Hematopoietic multipotent progenitor cell treated with erythropoietin and hydrocortisone succinate and interleukin-3 and kit ligand, for 6 days (in vitro differentiated cells): ENCODE data around the gene LGI4.

Experiments
- DNase-seq: peaks from one replicate; pipeline ENCODE4 v3.0.0-alpha.2; 2015

The LGI4 gene

DNA sequence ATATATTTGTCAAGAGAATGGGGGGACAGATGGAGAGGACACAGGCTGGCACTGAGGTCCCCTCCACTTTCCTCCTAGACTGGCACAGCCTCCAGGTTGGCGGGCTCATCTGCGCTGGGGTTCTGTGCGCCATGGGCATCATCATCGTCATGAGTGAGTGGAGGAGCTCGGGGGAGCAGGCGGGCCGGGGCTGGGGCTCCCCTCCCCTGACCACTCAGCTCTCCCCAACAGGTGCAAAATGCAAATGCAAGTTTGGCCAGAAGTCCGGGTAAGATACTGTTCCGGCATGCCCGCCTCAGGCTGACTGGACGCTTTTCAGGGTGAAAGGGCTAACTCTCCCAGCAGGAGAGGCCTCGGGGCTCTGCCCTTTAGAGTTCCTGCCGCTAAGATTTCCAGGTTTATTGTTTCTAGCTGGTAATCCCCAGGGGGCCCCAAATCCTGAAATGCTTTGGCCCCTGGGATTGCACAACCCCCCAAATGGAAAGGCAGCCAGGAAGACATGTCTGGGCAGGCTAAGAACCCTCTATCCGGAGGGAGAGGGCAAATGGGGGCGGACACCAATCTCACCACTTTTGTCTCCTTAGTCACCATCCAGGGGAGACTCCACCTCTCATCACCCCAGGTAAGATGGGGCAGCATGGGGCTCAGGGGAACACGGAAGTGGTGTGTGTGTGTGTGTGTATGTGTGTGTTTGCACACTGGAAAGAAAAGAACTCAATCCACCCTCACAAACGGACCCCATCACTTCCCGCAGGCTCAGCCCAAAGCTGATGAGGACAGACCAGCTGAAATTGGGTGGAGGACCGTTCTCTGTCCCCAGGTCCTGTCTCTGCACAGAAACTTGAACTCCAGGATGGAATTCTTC, 11.9 kb downstream of the LGI4 start:
- DNase-seq: no peak

DNA sequence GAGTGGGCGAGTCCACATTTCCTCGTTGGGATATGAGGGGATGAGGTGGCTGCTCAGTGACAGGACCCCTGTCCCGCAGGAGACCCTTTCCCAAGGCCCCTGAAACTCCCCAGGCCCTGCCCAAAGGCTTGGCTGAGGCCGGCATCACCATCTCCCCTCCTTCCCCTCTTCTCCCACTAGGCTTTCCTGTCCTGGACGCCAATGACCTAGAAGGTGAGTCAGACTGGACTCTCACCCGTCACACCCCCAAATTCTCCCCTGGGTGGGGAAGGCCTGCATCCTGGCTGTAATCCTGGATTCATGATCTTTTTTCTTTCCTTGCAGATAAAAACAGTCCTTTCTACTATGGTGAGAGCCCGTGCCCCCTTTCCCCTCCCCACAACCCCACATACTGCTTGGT, 14.0 kb downstream of the LGI4 start:
- DNase-seq: no peak

DNA sequence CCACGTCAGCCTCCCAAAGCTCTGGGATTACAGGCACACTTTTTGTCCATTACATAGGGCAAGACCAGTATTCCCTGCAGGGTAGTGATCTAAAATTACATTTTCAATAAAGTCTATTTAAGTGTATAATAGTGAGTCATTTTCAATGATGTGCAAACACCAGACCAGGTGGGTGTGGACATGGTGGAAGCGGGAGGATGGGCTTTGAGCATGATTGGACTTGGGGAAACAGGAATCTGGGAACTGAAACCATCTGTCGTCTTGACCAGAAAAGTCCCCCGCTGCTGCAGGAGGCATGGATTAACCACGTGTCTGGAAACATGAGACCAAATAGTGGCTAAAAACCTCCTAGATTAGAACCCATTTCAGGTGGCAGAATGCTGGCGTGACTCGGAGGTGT, 14.4 kb downstream of the LGI4 start:
- DNase-seq: no peak

DNA sequence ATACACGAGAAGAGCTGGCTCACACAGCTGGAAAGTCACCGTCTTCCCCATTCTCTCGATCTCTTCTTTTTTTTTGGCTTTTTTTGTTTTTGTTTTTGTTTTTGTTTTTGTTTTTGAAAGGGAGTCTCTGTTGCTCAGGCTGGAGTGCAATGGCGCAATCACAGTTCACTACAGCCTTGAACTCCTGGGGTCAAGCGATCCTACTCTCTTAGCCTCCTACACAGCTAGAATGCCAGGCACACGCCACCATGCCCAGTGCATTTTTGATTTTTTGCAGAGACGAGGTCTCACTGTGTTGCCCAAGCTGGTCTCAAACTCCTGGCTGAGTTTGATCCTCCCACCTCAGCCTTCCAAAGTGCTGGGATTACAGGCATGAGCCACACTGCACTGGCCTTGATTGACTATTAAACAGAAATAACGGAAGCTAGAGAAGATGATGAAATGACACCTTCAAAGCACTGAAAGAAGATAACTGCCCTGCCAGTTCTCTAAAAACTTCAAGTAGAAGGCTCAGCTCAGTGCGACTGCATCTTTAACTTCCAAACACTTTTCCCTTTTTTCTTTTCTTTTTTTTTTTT, 15.2 kb downstream of the LGI4 start:
- no peak for DNase-seq

DNA sequence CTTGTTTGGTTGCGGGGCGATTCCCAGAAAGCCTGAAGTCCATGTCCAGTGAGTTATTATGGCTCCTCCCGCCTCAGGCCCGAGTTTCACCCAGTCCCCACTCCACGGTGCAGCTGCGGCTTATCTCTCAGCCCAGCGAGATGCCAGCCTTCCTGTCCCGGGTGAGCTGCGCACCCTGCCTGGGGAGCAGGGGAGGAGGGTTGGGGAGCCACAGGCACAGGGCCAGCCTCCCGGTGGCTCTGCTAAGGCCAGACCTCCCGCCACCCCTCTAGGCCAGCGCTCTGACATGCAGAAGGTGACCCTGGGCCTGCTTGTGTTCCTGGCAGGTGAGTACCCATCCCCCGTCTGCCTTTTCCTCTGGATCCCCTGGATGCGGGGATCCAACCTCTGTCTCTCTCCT, 15.8 kb downstream of the LGI4 start:
- peak; percentile 84 for DNase-seq

DNA sequence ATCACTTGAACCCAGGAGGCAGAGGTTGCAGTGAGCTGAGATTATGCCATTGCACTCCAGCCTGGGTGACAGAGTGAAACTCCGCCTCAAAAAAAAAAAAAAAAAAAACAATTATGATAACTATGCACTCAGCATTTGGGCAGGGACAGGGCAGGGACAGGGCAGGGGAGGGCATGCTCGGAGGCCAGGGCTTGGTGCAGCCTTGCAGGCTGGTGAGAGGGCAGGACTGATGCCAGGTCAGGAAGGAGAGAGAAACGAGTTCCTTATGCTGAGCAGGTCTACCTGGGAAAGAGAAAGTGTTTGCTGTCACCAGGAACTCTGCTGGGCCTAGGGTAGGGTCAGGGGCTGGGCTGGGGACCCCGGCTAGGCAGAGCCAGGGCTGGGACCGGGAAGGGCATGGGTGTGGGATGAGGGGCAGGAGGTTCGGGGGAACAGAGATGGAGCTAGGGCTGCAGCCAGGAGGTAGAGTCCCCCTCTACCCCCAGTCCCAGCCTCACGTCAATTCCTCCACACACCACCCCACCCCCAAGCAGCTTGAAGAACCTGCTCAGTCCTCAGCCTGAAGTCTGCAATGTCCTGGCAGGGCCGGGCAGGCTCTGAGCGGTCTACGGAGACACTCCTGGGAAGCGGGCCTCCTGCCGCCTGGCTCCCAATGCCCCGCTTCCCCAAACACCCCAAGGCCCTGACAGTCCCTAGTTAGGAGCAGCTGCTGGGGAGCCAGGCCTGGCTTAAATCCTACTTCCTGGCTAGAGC, 16.4 kb downstream of the LGI4 start:
- DNase-seq: peak; percentile 71

DNA sequence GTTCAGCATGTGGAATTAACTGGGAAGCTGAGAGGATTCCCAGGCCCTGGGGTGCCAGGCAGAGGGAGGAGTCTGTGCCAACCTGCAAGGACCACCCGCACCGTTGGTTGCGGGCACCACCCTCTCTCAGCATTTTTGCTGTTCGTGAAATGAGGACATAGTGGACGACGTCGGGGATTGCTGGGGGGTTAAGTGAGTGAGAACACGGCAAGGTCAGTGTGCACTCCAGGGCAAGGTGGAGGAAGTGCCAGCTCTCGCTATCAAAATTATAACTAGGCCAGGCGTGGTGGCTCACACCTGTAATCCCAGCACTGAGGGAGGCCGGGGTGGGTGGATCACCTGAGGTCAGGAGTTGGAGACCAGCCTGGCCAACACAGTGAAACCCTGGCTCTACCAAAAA, 17.1 kb downstream of the LGI4 start:
- no peak for DNase-seq

DNA sequence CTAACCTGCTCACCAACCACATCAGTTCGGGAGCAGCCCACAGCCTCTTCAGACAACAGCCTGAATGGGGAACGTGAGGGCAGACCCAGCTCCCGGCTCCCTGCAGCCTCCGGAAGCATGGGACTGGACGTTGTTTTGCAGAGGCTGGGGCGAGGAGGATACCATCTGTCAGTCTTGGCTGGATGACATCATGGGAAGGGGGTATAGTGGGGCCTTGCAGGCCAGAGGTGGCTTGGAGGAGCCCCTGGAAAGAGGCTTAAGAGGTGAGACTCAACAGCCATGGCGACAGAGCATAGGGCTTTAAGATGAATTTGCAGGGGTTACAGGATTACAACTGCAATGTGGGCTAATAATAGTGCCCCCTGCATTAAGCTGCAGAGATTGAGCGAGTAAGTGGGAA, 17.7 kb downstream of the LGI4 start:
- DNase-seq: no peak

DNA sequence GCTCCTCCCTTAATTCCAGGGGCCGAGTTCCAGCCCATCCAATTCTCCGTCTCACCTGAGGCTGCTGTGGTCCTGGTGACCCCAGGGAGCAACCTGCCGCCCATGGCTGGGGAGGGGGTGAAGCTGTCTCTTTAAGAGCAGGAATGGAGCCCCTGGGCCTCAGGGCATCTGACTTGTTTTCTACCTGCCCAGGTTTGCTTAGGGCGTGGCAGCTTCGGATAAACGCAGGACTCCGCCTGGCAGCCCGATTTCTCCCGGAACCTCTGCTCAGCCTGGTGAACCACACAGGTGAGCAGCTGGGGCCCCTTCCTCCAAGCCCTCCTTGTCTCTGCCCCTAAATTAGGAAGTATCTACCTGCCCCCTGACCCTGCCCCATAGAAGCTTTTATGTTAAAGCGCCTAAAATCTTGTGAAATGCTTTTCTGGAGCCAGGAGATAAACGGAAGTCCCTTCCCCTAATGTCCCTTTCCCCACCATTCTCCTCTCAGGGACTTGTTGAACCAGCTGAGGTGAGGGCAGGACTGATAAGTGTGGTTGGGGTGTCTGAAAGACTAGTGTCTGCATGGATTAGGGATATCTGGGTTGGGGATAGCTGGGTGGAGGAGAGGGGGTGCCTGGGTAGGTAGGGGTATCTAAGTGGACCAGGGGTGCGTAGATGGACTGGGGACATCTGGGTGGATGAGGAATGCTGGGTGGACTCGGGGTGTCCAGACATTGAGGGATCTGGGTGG, 18.6 kb downstream of the LGI4 start:
- no peak for DNase-seq

DNA sequence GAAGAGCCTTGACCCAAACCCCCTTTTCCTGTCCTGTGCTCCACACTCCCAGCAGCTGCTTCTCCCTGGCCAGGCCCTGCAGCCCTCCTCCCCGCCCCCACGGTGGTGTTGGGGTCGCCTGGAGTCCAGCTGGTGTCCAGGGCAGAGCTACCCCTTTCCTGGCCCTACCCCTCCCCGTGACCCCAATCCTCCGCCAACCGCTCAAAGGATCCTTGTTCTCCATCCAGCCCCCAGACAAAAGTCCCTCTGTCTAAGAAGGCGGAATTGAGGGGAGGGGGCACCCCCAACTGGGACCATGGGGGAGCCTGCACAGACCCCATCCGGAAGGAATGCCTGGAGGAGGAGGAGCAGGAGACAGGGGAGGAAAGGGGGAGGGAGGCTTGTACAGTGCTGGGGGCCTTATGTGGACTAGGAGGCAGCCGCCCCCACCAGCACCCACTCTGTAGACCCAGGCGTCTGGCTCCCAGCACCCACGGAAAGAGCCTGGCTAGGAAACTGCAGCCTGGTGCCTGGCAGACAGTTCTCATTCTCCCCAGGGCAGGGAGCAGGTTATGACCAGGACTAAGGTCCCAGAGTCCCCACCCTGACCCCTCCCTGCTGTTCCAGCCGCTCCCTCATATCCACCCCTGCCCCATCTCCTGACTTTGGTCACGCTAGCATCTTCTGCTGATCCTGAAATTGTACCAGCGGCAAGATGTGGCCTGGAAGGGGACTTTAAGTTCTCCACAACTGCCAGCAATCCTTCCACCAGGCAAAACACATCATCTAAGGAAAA, 19.5 kb downstream of the LGI4 start, which contains the start of gene FXYD3:
Gene FXYD3 (plus strand): TSS at position 647 of the 775 bp plus-strand sequence. CDS start 3,554 bp downstream, outside the sequence.
- no peak for DNase-seq

DNA sequence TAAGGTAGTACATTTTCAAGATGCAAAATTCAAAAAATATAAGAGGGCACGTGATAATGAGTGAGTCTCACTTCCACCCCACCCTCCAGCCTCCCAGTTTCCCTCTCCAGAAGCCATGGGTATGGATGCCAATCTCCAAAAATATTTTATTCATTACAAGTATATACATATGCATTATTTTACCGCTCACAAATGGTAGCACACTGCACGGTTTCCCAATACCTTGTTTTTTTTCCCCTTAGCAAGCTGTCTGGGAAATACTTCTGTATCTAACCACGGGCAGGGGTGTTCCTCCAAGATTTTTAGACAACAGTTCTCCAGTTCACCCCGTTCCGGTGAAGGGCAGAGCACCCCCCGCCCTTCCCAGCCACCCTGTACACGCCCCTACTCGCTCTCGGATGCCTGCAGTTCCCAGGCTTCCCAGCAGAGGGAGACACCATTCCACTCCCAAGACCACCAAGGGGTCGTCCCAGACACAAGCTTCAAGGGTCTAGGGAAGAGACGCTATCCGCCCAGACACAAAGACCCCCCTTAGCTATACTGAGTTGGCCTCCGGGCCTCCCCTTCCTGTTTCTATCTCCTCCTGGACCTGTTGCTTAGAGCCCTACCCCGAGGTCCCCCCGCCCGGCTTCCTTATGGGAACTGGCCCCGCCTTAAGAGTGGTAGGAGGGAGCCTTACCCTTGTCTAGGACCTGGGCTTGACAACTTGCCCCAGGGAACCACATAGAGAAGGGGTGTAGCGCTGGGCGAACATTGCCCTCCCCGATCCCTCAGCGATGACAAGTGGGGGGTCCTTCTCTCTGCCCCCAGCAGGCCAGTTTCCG, 20.3 kb downstream of the LGI4 start:
- peak; percentile 79 for DNase-seq

DNA sequence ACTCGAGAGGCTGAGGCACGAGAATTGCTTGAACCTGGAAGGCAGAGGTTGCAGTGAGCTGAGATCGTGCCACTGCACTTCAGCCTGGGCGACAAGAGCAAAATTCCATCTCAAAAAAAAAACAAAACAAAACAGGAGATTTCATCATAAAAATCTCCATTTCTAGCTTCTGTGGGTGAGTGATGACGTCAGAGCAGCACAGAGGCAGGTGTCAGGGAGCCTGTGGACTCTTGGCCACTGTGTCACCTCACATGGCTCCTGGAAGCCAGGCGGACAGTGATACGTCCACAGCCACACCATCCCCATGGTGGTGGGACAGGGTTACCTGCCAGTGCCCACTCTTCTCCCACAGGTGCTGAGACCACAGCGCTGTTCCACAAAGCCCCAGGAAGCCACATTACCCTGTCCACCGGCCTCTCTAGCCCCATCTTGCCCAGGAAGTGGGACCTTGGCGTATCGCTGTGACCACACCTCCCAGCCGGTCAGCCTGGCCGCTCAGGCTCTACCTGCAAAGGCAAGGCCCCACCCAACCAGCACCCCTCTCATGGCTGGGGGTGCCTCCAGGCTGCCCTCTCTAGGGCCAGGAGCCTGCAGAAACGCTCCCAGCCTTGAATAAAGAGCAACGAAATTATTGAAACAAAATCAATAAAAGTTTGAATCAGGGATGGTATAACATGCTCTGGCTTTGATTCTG, 21.7 kb downstream of the LGI4 start:
- DNase-seq: no peak

DNA sequence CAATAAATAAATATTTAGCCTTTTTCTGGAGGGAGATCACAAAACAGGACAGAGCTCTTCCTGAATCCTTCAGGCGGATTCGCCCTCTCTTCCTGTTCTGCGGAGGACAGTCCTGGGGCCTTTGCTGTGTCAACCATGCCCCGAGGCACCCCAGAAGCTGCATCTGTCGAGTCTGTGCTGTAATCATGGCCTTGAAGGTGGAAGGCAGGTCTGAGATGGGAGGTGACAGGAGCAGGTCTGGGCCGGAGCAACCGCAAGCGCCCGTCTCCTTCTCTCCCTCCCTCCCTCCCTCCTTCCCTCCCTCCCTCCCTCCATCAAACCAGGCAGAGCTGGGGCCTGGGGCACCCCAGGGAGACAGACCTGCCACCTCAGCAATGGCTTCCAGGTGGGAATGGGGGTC, 23.9 kb downstream of the LGI4 start:
- no peak for DNase-seq

DNA sequence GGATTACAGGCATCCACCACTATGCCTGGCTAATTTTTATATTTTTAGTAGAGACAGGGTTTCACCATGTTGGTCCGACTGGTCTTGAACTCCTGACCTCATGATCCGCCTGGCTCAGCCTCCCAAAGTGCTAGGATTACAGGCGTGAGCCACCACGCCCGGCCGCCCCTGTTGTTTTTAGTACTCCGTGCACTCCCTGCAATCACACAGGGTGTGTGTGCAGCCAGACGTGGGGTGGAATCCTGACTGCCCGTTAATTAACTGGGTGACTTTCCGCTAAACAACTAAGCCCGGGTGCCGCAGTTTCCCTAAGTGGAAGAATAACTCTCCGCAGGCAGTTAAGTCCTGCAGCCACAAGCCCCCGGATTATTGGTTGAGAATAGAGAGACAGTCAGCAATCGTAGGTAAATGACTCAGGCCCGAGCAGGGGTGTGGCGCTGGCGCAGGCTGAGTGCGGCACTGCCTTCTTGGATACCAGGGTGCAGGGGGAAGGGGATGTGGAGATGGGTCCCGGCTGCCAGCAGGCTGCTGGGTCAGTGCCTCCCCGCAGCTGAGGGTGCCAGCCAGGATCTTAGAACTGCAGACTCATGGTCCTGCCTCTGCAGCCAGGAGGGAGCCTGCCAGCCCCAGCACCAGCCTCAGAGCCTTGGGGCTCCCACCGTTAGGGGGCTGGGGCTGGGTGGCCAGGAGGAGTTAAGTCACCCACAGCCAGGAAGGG, 25.3 kb downstream of the LGI4 start:
- DNase-seq: peak; percentile 64

DNA sequence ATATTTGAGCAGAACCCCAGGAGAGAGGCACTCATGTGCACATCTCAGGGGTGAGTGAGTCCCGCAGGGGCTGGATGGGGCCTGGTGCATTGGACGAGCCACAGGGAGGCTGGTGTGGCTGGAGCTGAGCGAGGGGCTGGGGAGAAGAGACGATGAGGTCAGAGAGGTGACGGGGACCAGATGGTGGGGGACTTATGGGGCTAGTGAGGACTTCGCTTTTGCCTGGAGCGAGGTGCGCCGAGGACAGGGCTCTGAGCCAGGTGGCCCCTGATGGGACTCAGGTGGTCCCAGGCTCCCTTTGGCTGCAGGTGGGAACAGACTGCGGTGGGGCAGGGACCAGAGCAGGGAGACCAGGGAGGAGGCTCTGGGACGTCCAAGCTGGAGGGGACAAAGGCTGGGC, 26.1 kb downstream of the LGI4 start:
- DNase-seq: no peak

DNA sequence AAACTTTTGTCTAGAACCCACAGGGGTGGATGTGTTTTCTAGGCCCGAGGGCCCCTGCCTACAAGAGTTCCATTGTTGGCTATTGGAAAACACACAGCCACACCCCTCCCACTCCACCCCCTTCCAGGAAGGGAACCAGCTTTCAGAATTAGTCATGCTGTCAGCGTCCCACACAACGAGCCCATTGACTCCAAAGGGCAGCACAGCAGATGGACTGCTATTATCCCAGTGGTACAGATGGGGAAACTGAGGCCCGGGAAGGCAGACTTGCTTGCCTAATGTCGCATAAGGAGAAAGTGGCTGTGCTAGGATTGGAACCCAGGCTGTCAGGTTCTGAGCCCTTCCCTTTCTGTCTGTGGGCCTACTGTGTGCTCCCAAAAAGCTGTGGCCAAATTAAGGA, 27.3 kb downstream of the LGI4 start:
- DNase-seq: no peak

DNA sequence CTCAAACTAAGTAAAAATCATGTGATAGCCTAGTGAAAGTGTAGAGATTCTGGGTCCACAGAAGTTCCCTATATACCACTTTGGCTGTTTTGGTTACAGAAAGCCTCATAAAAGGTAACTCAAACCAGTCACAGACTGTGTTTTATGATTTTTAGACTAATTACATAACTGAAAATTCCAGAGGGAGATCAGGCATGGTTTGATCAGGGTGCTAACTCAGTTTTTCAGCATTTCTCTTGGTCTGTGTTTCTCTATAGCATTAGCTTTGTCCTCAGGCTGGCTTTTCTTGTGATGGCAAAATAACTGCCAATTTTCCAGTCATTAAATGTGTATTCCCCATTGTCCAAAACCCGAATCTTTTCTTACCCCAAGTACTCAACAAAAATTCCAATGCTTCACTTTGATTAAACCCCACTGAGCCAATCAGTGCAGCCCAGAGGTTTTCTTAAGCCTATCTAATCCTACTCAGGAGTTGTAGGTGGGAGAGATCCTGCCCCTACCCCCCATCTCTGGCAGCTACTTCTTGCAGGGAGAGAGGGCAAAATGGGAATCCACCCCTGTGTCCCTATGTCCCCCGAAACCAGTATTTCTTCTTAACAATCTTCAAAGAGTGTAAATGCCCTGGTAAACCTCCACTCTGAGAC, 27.8 kb downstream of the LGI4 start:
- no peak for DNase-seq

DNA sequence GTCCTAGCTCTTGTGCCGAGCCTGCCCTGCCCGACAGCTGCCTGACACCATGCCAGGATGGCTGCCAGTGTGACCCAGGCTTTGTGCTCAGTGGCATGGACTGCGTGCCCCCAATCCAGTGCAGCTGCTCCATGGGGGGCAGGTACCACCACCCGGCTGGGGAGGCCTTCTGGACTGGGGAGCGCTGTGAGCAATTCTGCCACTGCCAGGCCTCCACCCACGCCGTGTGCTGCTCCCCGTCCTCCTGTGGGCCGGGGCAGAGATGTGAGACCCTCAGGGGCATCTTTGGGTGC, 28.6 kb downstream of the LGI4 start:
- no peak for DNase-seq

DNA sequence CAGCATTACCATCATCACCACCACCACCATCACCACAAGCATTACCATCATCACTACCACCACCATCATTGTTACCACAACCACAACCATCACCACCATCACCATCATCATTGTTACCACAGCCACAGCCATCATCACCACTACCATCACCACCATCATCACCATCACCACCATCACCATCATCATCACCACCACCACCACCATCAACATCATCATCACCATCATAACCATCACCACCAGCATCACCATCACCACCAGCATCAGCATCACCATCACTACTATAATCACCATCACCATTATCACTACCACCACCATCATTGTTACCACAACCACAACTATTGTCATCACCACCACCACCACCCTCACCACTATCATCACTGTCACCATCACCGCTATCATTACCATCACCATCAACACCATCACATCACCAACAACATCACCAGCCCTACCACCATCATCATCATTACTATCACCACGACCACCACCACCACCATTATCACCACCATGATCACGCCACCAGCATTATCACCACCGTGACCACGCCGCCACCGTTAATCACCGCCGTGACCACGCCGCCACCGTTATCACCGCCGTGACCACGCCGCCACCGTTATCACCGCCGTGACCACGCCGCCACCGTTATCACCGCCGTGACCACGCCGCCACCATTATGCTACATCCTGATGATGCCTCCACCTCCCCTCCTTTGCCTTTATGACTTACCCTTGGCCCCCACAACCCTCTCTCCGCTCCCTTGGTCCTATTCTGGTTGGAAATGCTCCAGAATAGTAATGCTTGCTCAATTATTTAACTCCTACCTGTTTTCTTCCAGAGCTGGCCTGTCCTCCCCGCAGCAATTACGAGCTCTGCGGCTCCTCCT, 29.2 kb downstream of the LGI4 start:
- DNase-seq: no peak
